ENCODE measurements around the gene LPP.

GRCh38 chr3:188684276-188684675 lies 530.3 kb downstream of the LPP start:
- TF ChIP-seq POLR2A (IDR thresholded peaks at IDR 0.05; ENCODE audit: low read depth, low read length) (no peak), CTCF (conservative IDR thresholded peaks at IDR 0.05; ENCODE audit: low read depth, low read length) (no peak), RAD21 (IDR thresholded peaks at IDR 0.05; ENCODE audit: low read length) (no peak), MXI1 (IDR thresholded peaks at IDR 0.05; ENCODE audit: borderline replicate concordance, low read depth, low read length) (no peak), MAZ (IDR thresholded peaks at IDR 0.05; ENCODE audit: borderline replicate concordance, low read depth, low read length) (no peak), RFX5 (IDR thresholded peaks at IDR 0.05; ENCODE audit: low read depth, low read length) (no peak), USF2 (IDR thresholded peaks at IDR 0.05; ENCODE audit: low read depth, low read length) (no peak), NFE2L2 (IDR thresholded peaks at IDR 0.05; ENCODE audit: low read depth, low read length) (no peak), CEBPB (IDR thresholded peaks at IDR 0.05; ENCODE audit: low read depth, low read length) (no peak), ELK1 (IDR thresholded peaks at IDR 0.05; ENCODE audit: borderline replicate concordance, low read depth, low read length) (no peak), FOS (IDR thresholded peaks at IDR 0.05; ENCODE audit: low read depth, low read length) (no peak), CHD1 (IDR thresholded peaks at IDR 0.05; ENCODE audit: low read depth, low read length) (no peak)
